ENCODE results near the gene ZNF689. TPM values are rescaled to one million over a fixed set of nuclear protein-coding genes. Genes with fewer than 3 reads are reported as not detected.
A peak's percentile ranks its signal among the peaks of the same experiment; 100 is the strongest.

Gene ZNF689
- total RNA-seq, result 10 to 100 TPM in 1 of 2 donors, 1 to 10 TPM in 1; 5.9 to 12.1 TPM

GRCh38 chr16:30609926-30610839 lies at the start of gene ZNF689:
Gene ZNF689 (minus strand): TSS chr16:30610389. CDS start chr16:30610041, 348 bp downstream.
- Mint-ChIP-seq H3K4me3 (peak within 1 kb of the TSS; percentile 86), H3K9me3 (no peaks in the 10 kb centered on the region), H3K27ac (peak within 1 kb of the TSS; percentile 94), H3K36me3 (ENCODE audit: low read depth) (peaks cover 44% of the 10 kb centered on the region), H3K4me1 (no peaks in the 10 kb centered on the region), H3K27me3 (no peaks in the 10 kb centered on the region)
- peak; percentile 95 for ATAC-seq (replicated peaks)

GRCh38 chr16:30658731-30659506 lies 48.7 kb upstream of the ZNF689 start:
- H3K4me1 Mint-ChIP-seq, result peaks cover 27% of the 10 kb centered on the region
- no peaks in the 10 kb centered on the region for H3K9me3 Mint-ChIP-seq
- H3K36me3 Mint-ChIP-seq (ENCODE audit: low read depth), result peaks cover 89% of the 10 kb centered on the region

GRCh38 chr16:30657866-30658730 lies 47.9 kb upstream of the ZNF689 start, which contains the start of gene FBRS:
Gene FBRS (plus strand): TSS chr16:30658431. CDS start chr16:30659519, 1,088 bp downstream.
- Mint-ChIP-seq H3K9me3 (no peaks in the 10 kb centered on the region), H3K36me3 (ENCODE audit: low read depth) (peaks cover 84% of the 10 kb centered on the region), H3K4me3 (peak within 1 kb of the TSS; percentile 89), H3K27ac (peak within 1 kb of the TSS; percentile 99), H3K27me3 (no peaks in the 10 kb centered on the region), H3K4me1 (peaks cover 18% of the 10 kb centered on the region)
- peak; percentile 80 for ATAC-seq (replicated peaks)

More at GRCh38 chr16:30658731-30659506, 48.7 kb upstream of the ZNF689 start:
- peak; percentile 18 for ATAC-seq (replicated peaks)
- Mint-ChIP-seq H3K27me3 (no peaks in the 10 kb centered on the region), H3K27ac (peak overlapping the region; percentile 99), H3K4me3 (peak overlapping the region; percentile 89)

- Mint-ChIP-seq H3K27me3 (no peaks in the 10 kb centered on the region), H3K9me3 (no peaks in the 10 kb centered on the region), H3K4me3 (peak overlapping the region; percentile 89), H3K36me3 (ENCODE audit: low read depth) (peaks cover 84% of the 10 kb centered on the region), H3K4me1 (peaks cover 18% of the 10 kb centered on the region), H3K27ac (peak overlapping the region; percentile 99)
- no peak for ATAC-seq (replicated peaks)
Observed at GRCh38 chr16:30656974-30657865, 47.0 kb upstream of the ZNF689 start.

GRCh38 chr16:30656388-30656787 lies 46.2 kb upstream of the ZNF689 start:
- peaks cover 84% of the 10 kb centered on the region for H3K36me3 Mint-ChIP-seq (ENCODE audit: low read depth)
- no peak for ATAC-seq (replicated peaks)
- peak overlapping the region; percentile 99 for H3K27ac Mint-ChIP-seq
- H3K27me3 Mint-ChIP-seq, result no peaks in the 10 kb centered on the region
- H3K9me3 Mint-ChIP-seq, result no peaks in the 10 kb centered on the region
- H3K4me1 Mint-ChIP-seq, result peaks cover 16% of the 10 kb centered on the region
- peak overlapping the region; percentile 8 for H3K4me3 Mint-ChIP-seq

GRCh38 chr16:30655815-30656347 lies 45.7 kb upstream of the ZNF689 start:
- no peak for ATAC-seq (replicated peaks)
- peaks cover 11% of the 10 kb centered on the region for H3K4me1 Mint-ChIP-seq
- peak overlapping the region; percentile 8 for H3K4me3 Mint-ChIP-seq
- H3K27ac Mint-ChIP-seq, result peak overlapping the region; percentile 99
- H3K9me3 Mint-ChIP-seq, result no peaks in the 10 kb centered on the region
- H3K36me3 Mint-ChIP-seq (ENCODE audit: low read depth), result peaks cover 82% of the 10 kb centered on the region
- no peaks in the 10 kb centered on the region for H3K27me3 Mint-ChIP-seq

- Mint-ChIP-seq H3K4me3 (no peak overlapping the region), H3K27ac (no peak overlapping the region), H3K4me1 (peaks cover 6% of the 10 kb centered on the region), H3K9me3 (no peaks in the 10 kb centered on the region), H3K36me3 (ENCODE audit: low read depth) (peaks cover 81% of the 10 kb centered on the region), H3K27me3 (no peaks in the 10 kb centered on the region)
- no peak for ATAC-seq (replicated peaks)
Observed at GRCh38 chr16:30654856-30655255, 44.7 kb upstream of the ZNF689 start.

- H3K9me3 Mint-ChIP-seq, result no peaks in the 10 kb centered on the region
- peak overlapping the region; percentile 96 for H3K27ac Mint-ChIP-seq
- H3K4me3 Mint-ChIP-seq, result peak overlapping the region; percentile 98
- ATAC-seq (replicated peaks), result no peak
- no peaks in the 10 kb centered on the region for H3K27me3 Mint-ChIP-seq
- peaks cover 68% of the 10 kb centered on the region for H3K36me3 Mint-ChIP-seq (ENCODE audit: low read depth)
- peaks cover 6% of the 10 kb centered on the region for H3K4me1 Mint-ChIP-seq
Observed at GRCh38 chr16:30652718-30653117, 42.5 kb upstream of the ZNF689 start.

GRCh38 chr16:30652005-30652296 lies 41.8 kb upstream of the ZNF689 start:
- Mint-ChIP-seq H3K4me3 (peak overlapping the region; percentile 98), H3K4me1 (peaks cover 6% of the 10 kb centered on the region), H3K27me3 (no peaks in the 10 kb centered on the region), H3K36me3 (ENCODE audit: low read depth) (peaks cover 61% of the 10 kb centered on the region), H3K27ac (peak overlapping the region; percentile 96), H3K9me3 (no peaks in the 10 kb centered on the region)
- no peak for ATAC-seq (replicated peaks)

- Mint-ChIP-seq H3K36me3 (ENCODE audit: low read depth) (peaks cover 55% of the 10 kb centered on the region), H3K9me3 (no peaks in the 10 kb centered on the region), H3K27ac (peak overlapping the region; percentile 96), H3K27me3 (no peaks in the 10 kb centered on the region), H3K4me1 (peaks cover 6% of the 10 kb centered on the region), H3K4me3 (peak overlapping the region; percentile 98)
- ATAC-seq (replicated peaks), result peak; percentile 70
Observed at GRCh38 chr16:30651124-30652004, 41.2 kb upstream of the ZNF689 start.

GRCh38 chr16:30650369-30651123 lies 40.4 kb upstream of the ZNF689 start, which contains the start of gene PRR14:
Gene PRR14 (plus strand): TSS chr16:30650960. CDS start chr16:30651646, 686 bp downstream.
- H3K36me3 Mint-ChIP-seq (ENCODE audit: low read depth), result peaks cover 47% of the 10 kb centered on the region
- H3K9me3 Mint-ChIP-seq, result no peaks in the 10 kb centered on the region
- no peaks in the 10 kb centered on the region for H3K27me3 Mint-ChIP-seq
- peak within 1 kb of the TSS; percentile 98 for H3K4me3 Mint-ChIP-seq
- peaks cover 6% of the 10 kb centered on the region for H3K4me1 Mint-ChIP-seq
- H3K27ac Mint-ChIP-seq, result peak within 1 kb of the TSS; percentile 96
- peak; percentile 83 for ATAC-seq (replicated peaks)
